ENCODE data around the gene RIOK3.
"Not testable (repeated sequence)": the region's sequence is repeated elsewhere in the genome, so short reads cannot be mapped to it uniquely, and the experiment has no call there.

RIOK3 gene

GRCh38 chr18:23501626-23502025 is 48.5 kb downstream of the RIOK3 start:
- Histone ChIP-seq H3K27me3 (ENCODE audit: control insufficient read depth in 1 of 2, insufficient read depth in 2 of 2, low read length in 2 of 2) (no peaks in the 10 kb centered on the region), H3K4me3 (ENCODE audit: low read depth in 1 of 2, low read length in 2 of 2) (no peak overlapping the region), H3K9me3 (ENCODE audit: low read length) (no peaks in the 10 kb centered on the region), H3K36me3 (ENCODE audit: insufficient read depth, low read length) (peaks cover 4% of the 10 kb centered on the region), H3K9ac (ENCODE audit: low read length) (no peak overlapping the region), H3K4me1 (ENCODE audit: insufficient read depth, low read length) (peaks cover 18% of the 10 kb centered on the region), H3K27ac (ENCODE audit: low read depth, low read length) (no peak overlapping the region)

GRCh38 chr18:23502516-23503037 is 49.5 kb downstream of the RIOK3 start:
- no peaks in the 10 kb centered on the region for H3K9me3 ChIP-seq (ENCODE audit: low read length)
- peaks cover 18% of the 10 kb centered on the region for H3K4me1 ChIP-seq (ENCODE audit: insufficient read depth, low read length)
- H3K27me3 ChIP-seq (ENCODE audit: control insufficient read depth in 1 of 2, insufficient read depth in 2 of 2, low read length in 2 of 2), result no peaks in the 10 kb centered on the region
- peak overlapping the region; percentile 85 to 90 for H3K4me3 ChIP-seq (ENCODE audit: low read depth in 1 of 2, low read length in 2 of 2)
- H3K36me3 ChIP-seq (ENCODE audit: insufficient read depth, low read length), result peaks cover 12% of the 10 kb centered on the region
- peak overlapping the region; percentile 97 for H3K27ac ChIP-seq (ENCODE audit: low read depth, low read length)
- H3K9ac ChIP-seq (ENCODE audit: low read length), result peak overlapping the region; percentile 26

GRCh38 chr18:23503038-23503962 is 50.2 kb downstream of the RIOK3 start, which contains the start of gene RMC1:
Gene RMC1, plus strand, starts transcription at chr18:23503511. Its CDS starts 108 bp downstream, at chr18:23503619.
- Histone ChIP-seq H3K9ac (ENCODE audit: low read length) (peak within 1 kb of the TSS; percentile 69), H3K27ac (ENCODE audit: low read depth, low read length) (peak within 1 kb of the TSS; percentile 97), H3K4me3 (ENCODE audit: low read depth in 1 of 2, low read length in 2 of 2) (peak within 1 kb of the TSS; percentile 85 to 90), H3K36me3 (ENCODE audit: insufficient read depth, low read length) (peaks cover 18% of the 10 kb centered on the region), H3K27me3 (ENCODE audit: control insufficient read depth in 1 of 2, insufficient read depth in 2 of 2, low read length in 2 of 2) (no peaks in the 10 kb centered on the region), H3K4me1 (ENCODE audit: insufficient read depth, low read length) (peaks cover 18% of the 10 kb centered on the region), H3K9me3 (ENCODE audit: low read length) (no peaks in the 10 kb centered on the region)

GRCh38 chr18:23503963-23504344 is 50.9 kb downstream of the RIOK3 start:
- Histone ChIP-seq H3K27me3 (ENCODE audit: control insufficient read depth in 1 of 2, insufficient read depth in 2 of 2, low read length in 2 of 2) (no peaks in the 10 kb centered on the region), H3K4me1 (ENCODE audit: insufficient read depth, low read length) (peaks cover 18% of the 10 kb centered on the region), H3K9me3 (ENCODE audit: low read length) (no peaks in the 10 kb centered on the region), H3K36me3 (ENCODE audit: insufficient read depth, low read length) (peaks cover 22% of the 10 kb centered on the region), H3K4me3 (ENCODE audit: low read depth in 1 of 2, low read length in 2 of 2) (peak overlapping the region; percentile 85 to 90), H3K9ac (ENCODE audit: low read length) (peak overlapping the region; percentile 69), H3K27ac (ENCODE audit: low read depth, low read length) (peak overlapping the region; percentile 51)

GRCh38 chr18:23504720-23505119 is 51.6 kb downstream of the RIOK3 start:
- no peak overlapping the region for H3K9ac ChIP-seq (ENCODE audit: low read length)
- peaks cover 18% of the 10 kb centered on the region for H3K4me1 ChIP-seq (ENCODE audit: insufficient read depth, low read length)
- H3K4me3 ChIP-seq (ENCODE audit: low read depth in 1 of 2, low read length in 2 of 2), result peak overlapping the region in 1 of 2 donors; percentile 85
- no peaks in the 10 kb centered on the region for H3K9me3 ChIP-seq (ENCODE audit: low read length)
- H3K27me3 ChIP-seq (ENCODE audit: control insufficient read depth in 1 of 2, insufficient read depth in 2 of 2, low read length in 2 of 2), result no peaks in the 10 kb centered on the region
- H3K27ac ChIP-seq (ENCODE audit: low read depth, low read length), result no peak overlapping the region
- H3K36me3 ChIP-seq (ENCODE audit: insufficient read depth, low read length), result peaks cover 22% of the 10 kb centered on the region

GRCh38 chr18:23506393-23506792 is 53.3 kb downstream of the RIOK3 start:
- H3K4me1 ChIP-seq (ENCODE audit: insufficient read depth, low read length), result peaks cover 18% of the 10 kb centered on the region
- no peak overlapping the region for H3K4me3 ChIP-seq (ENCODE audit: low read depth in 1 of 2, low read length in 2 of 2)
- H3K27ac ChIP-seq (ENCODE audit: low read depth, low read length), result no peak overlapping the region
- no peak overlapping the region for H3K9ac ChIP-seq (ENCODE audit: low read length)
- peaks cover 35% of the 10 kb centered on the region for H3K36me3 ChIP-seq (ENCODE audit: insufficient read depth, low read length)
- H3K9me3 ChIP-seq (ENCODE audit: low read length), result no peaks in the 10 kb centered on the region
- H3K27me3 ChIP-seq (ENCODE audit: control insufficient read depth in 1 of 2, insufficient read depth in 2 of 2, low read length in 2 of 2), result no peaks in the 10 kb centered on the region

GRCh38 chr18:23510923-23511322 is 57.8 kb downstream of the RIOK3 start:
- H3K4me1 ChIP-seq (ENCODE audit: insufficient read depth, low read length); H3K9me3 ChIP-seq (ENCODE audit: low read length); H3K27me3 ChIP-seq (ENCODE audit: control insufficient read depth in 1 of 2, insufficient read depth in 2 of 2, low read length in 2 of 2); H3K9ac ChIP-seq (ENCODE audit: low read length); H3K4me3 ChIP-seq (ENCODE audit: low read depth in 1 of 2, low read length in 2 of 2); H3K27ac ChIP-seq (ENCODE audit: low read depth, low read length): not testable (repeated sequence)
- H3K36me3 ChIP-seq (ENCODE audit: insufficient read depth, low read length), result peaks cover 41% of the 10 kb centered on the region

GRCh38 chr18:23512216-23512615 is 59.1 kb downstream of the RIOK3 start:
- not testable (repeated sequence) for H3K27me3 ChIP-seq (ENCODE audit: control insufficient read depth in 1 of 2, insufficient read depth in 2 of 2, low read length in 2 of 2); H3K9me3 ChIP-seq (ENCODE audit: low read length); H3K4me3 ChIP-seq (ENCODE audit: low read depth in 1 of 2, low read length in 2 of 2); H3K9ac ChIP-seq (ENCODE audit: low read length); H3K4me1 ChIP-seq (ENCODE audit: insufficient read depth, low read length); H3K27ac ChIP-seq (ENCODE audit: low read depth, low read length)
- H3K36me3 ChIP-seq (ENCODE audit: insufficient read depth, low read length), result peaks cover 38% of the 10 kb centered on the region

GRCh38 chr18:23512641-23513040 is 59.6 kb downstream of the RIOK3 start:
- no peaks in the 10 kb centered on the region for H3K9me3 ChIP-seq (ENCODE audit: low read length)
- peaks cover 36% of the 10 kb centered on the region for H3K36me3 ChIP-seq (ENCODE audit: insufficient read depth, low read length)
- H3K4me3 ChIP-seq (ENCODE audit: low read depth in 1 of 2, low read length in 2 of 2), result no peak overlapping the region
- no peak overlapping the region for H3K27ac ChIP-seq (ENCODE audit: low read depth, low read length)
- no peaks in the 10 kb centered on the region for H3K27me3 ChIP-seq (ENCODE audit: control insufficient read depth in 1 of 2, insufficient read depth in 2 of 2, low read length in 2 of 2)
- H3K4me1 ChIP-seq (ENCODE audit: insufficient read depth, low read length), result no peaks in the 10 kb centered on the region
- no peak overlapping the region for H3K9ac ChIP-seq (ENCODE audit: low read length)

- Histone ChIP-seq H3K9me3 (ENCODE audit: low read length) (no peaks in the 10 kb centered on the region), H3K4me3 (ENCODE audit: low read depth in 1 of 2, low read length in 2 of 2) (no peak overlapping the region), H3K36me3 (ENCODE audit: insufficient read depth, low read length) (peaks cover 41% of the 10 kb centered on the region), H3K27ac (ENCODE audit: low read depth, low read length) (no peak overlapping the region), H3K9ac (ENCODE audit: low read length) (no peak overlapping the region), H3K4me1 (ENCODE audit: insufficient read depth, low read length) (no peaks in the 10 kb centered on the region), H3K27me3 (ENCODE audit: control insufficient read depth in 1 of 2, insufficient read depth in 2 of 2, low read length in 2 of 2) (no peaks in the 10 kb centered on the region)
Measured at GRCh38 chr18:23515911-23516546, 62.9 kb downstream of the RIOK3 start.

GRCh38 chr18:23519734-23520133 is 66.6 kb downstream of the RIOK3 start:
- H3K9ac ChIP-seq (ENCODE audit: low read length), result no peak overlapping the region
- H3K36me3 ChIP-seq (ENCODE audit: insufficient read depth, low read length), result peaks cover 74% of the 10 kb centered on the region
- no peaks in the 10 kb centered on the region for H3K27me3 ChIP-seq (ENCODE audit: control insufficient read depth in 1 of 2, insufficient read depth in 2 of 2, low read length in 2 of 2)
- no peak overlapping the region for H3K27ac ChIP-seq (ENCODE audit: low read depth, low read length)
- H3K4me1 ChIP-seq (ENCODE audit: insufficient read depth, low read length), result no peaks in the 10 kb centered on the region
- no peak overlapping the region for H3K4me3 ChIP-seq (ENCODE audit: low read depth in 1 of 2, low read length in 2 of 2)
- no peaks in the 10 kb centered on the region for H3K9me3 ChIP-seq (ENCODE audit: low read length)

All from muscle layer of colon (tissue), 2 donors.